ENCODE results near the gene NKPD1. TPM values are rescaled to one million over a fixed set of nuclear protein-coding genes. Genes with fewer than 3 reads are reported as not detected.
A peak's percentile ranks its signal among the peaks of the same experiment; 100 is the strongest.
"Not testable (repeated sequence)": the region's sequence is repeated elsewhere in the genome, so short reads cannot be mapped to it uniquely, and the experiment has no call there.

The NKPD1 gene
- total and polyA plus RNA-seq, 4 donors, result 0.44 to 1.4 (median 1.0) TPM

GRCh38 chr19:45124021-45124420, 36.8 kb downstream of the NKPD1 start:
- H3K27me3 ChIP-seq (ENCODE audit: control insufficient read depth, insufficient read depth, low read length), result no peaks in the 10 kb centered on the region
- peaks cover 20% of the 10 kb centered on the region for H3K36me3 ChIP-seq (ENCODE audit: control insufficient read depth, insufficient read depth, low read length)
- H3K9me3 ChIP-seq (ENCODE audit: control insufficient read depth, insufficient read depth, low read length), result no peaks in the 10 kb centered on the region
- no peak for DNase-seq (ENCODE audit: low read depth in 4 of 6, low spot score in 6 of 6)
- 86% methylated on average over 3 of the region's 6 CpGs for WGBS (ENCODE audit: insufficient coverage)
- H3K27ac ChIP-seq (ENCODE audit: low read depth, low read length), result no peak overlapping the region
- no peak overlapping the region for H3K4me3 ChIP-seq (ENCODE audit: low read depth, low read length)
- peaks cover 22% of the 10 kb centered on the region for H3K4me1 ChIP-seq (ENCODE audit: control insufficient read depth, insufficient read depth, low read length)

GRCh38 chr19:45123440-45123850, 37.3 kb downstream of the NKPD1 start:
- Histone ChIP-seq H3K9me3 (ENCODE audit: control insufficient read depth, insufficient read depth, low read length) (no peaks in the 10 kb centered on the region), H3K4me3 (ENCODE audit: low read depth, low read length) (no peak overlapping the region), H3K36me3 (ENCODE audit: control insufficient read depth, insufficient read depth, low read length) (peaks cover 19% of the 10 kb centered on the region), H3K27ac (ENCODE audit: low read depth, low read length) (no peak overlapping the region), H3K27me3 (ENCODE audit: control insufficient read depth, insufficient read depth, low read length) (no peaks in the 10 kb centered on the region), H3K4me1 (ENCODE audit: control insufficient read depth, insufficient read depth, low read length) (peaks cover 27% of the 10 kb centered on the region)
- WGBS (ENCODE audit: insufficient coverage), result 66% methylated on average over 9 of the region's 9 CpGs
- peak in 3 of 6 donors; percentile 15 to 86 (median 59) for DNase-seq (ENCODE audit: low read depth in 4 of 6, low spot score in 6 of 6)

GRCh38 chr19:45122832-45123231, 38.0 kb downstream of the NKPD1 start:
- DNase-seq (ENCODE audit: low read depth in 4 of 6, low spot score in 6 of 6), result no peak
- peaks cover 33% of the 10 kb centered on the region for H3K4me1 ChIP-seq (ENCODE audit: control insufficient read depth, insufficient read depth, low read length)
- 44% methylated on average over 5 of the region's 6 CpGs for WGBS (ENCODE audit: insufficient coverage)

GRCh38 chr19:45121827-45122345, 38.9 kb downstream of the NKPD1 start:
- Histone ChIP-seq H3K4me3 (ENCODE audit: low read depth, low read length) (no peak overlapping the region), H3K36me3 (ENCODE audit: control insufficient read depth, insufficient read depth, low read length) (peaks cover 19% of the 10 kb centered on the region), H3K27ac (ENCODE audit: low read depth, low read length) (no peak overlapping the region), H3K27me3 (ENCODE audit: control insufficient read depth, insufficient read depth, low read length) (no peaks in the 10 kb centered on the region), H3K4me1 (ENCODE audit: control insufficient read depth, insufficient read depth, low read length) (peaks cover 42% of the 10 kb centered on the region), H3K9me3 (ENCODE audit: control insufficient read depth, insufficient read depth, low read length) (no peaks in the 10 kb centered on the region)
- 89% methylated on average over 9 of the region's 11 CpGs for WGBS (ENCODE audit: insufficient coverage)
- DNase-seq (ENCODE audit: low read depth in 4 of 6, low spot score in 6 of 6), result no peak

More at GRCh38 chr19:45122832-45123231, 38.0 kb downstream of the NKPD1 start:
- Histone ChIP-seq H3K27me3 (ENCODE audit: control insufficient read depth, insufficient read depth, low read length) (no peaks in the 10 kb centered on the region), H3K4me3 (ENCODE audit: low read depth, low read length) (no peak overlapping the region), H3K9me3 (ENCODE audit: control insufficient read depth, insufficient read depth, low read length) (no peaks in the 10 kb centered on the region), H3K27ac (ENCODE audit: low read depth, low read length) (no peak overlapping the region), H3K36me3 (ENCODE audit: control insufficient read depth, insufficient read depth, low read length) (peaks cover 19% of the 10 kb centered on the region)

- Histone ChIP-seq H3K4me1 (ENCODE audit: control insufficient read depth, insufficient read depth, low read length) (peaks cover 40% of the 10 kb centered on the region), H3K4me3 (ENCODE audit: low read depth, low read length) (no peak overlapping the region), H3K27me3 (ENCODE audit: control insufficient read depth, insufficient read depth, low read length) (no peaks in the 10 kb centered on the region), H3K27ac (ENCODE audit: low read depth, low read length) (no peak overlapping the region), H3K9me3 (ENCODE audit: control insufficient read depth, insufficient read depth, low read length) (no peaks in the 10 kb centered on the region), H3K36me3 (ENCODE audit: control insufficient read depth, insufficient read depth, low read length) (peaks cover 19% of the 10 kb centered on the region)
- no CpG with 5 or more reads among the region's 6 CpGs for WGBS (ENCODE audit: insufficient coverage)
- no peak for DNase-seq (ENCODE audit: low read depth in 4 of 6, low spot score in 6 of 6)
These were observed 41.2 kb downstream of the NKPD1 start for GRCh38 chr19:45119582-45119981.

GRCh38 chr19:45118591-45119355, 42.0 kb downstream of the NKPD1 start:
- peaks cover 25% of the 10 kb centered on the region for H3K36me3 ChIP-seq (ENCODE audit: control insufficient read depth, insufficient read depth, low read length)
- WGBS (ENCODE audit: insufficient coverage), result 57% methylated on average over 11 of the region's 18 CpGs
- not testable (repeated sequence) for H3K4me3 ChIP-seq (ENCODE audit: low read depth, low read length); H3K27ac ChIP-seq (ENCODE audit: low read depth, low read length); DNase-seq (ENCODE audit: low read depth in 4 of 6, low spot score in 6 of 6); H3K27me3 ChIP-seq (ENCODE audit: control insufficient read depth, insufficient read depth, low read length); H3K9me3 ChIP-seq (ENCODE audit: control insufficient read depth, insufficient read depth, low read length)
- peaks cover 36% of the 10 kb centered on the region for H3K4me1 ChIP-seq (ENCODE audit: control insufficient read depth, insufficient read depth, low read length)

- Histone ChIP-seq H3K4me3 (ENCODE audit: low read depth, low read length) (no peak overlapping the region), H3K36me3 (ENCODE audit: control insufficient read depth, insufficient read depth, low read length) (peaks cover 23% of the 10 kb centered on the region), H3K27me3 (ENCODE audit: control insufficient read depth, insufficient read depth, low read length) (no peaks in the 10 kb centered on the region), H3K27ac (ENCODE audit: low read depth, low read length) (no peak overlapping the region), H3K4me1 (ENCODE audit: control insufficient read depth, insufficient read depth, low read length) (peaks cover 36% of the 10 kb centered on the region), H3K9me3 (ENCODE audit: control insufficient read depth, insufficient read depth, low read length) (no peaks in the 10 kb centered on the region)
- no peak for DNase-seq (ENCODE audit: low read depth in 4 of 6, low spot score in 6 of 6)
- WGBS (ENCODE audit: insufficient coverage), result 75% methylated on average over 5 of the region's 5 CpGs
These were observed 42.7 kb downstream of the NKPD1 start for GRCh38 chr19:45118106-45118505.

- DNase-seq (ENCODE audit: low read depth in 4 of 6, low spot score in 6 of 6), result no peak
- no peaks in the 10 kb centered on the region for H3K27me3 ChIP-seq (ENCODE audit: control insufficient read depth, insufficient read depth, low read length)
- H3K36me3 ChIP-seq (ENCODE audit: control insufficient read depth, insufficient read depth, low read length), result peaks cover 20% of the 10 kb centered on the region
- H3K9me3 ChIP-seq (ENCODE audit: control insufficient read depth, insufficient read depth, low read length), result no peaks in the 10 kb centered on the region
- H3K4me3 ChIP-seq (ENCODE audit: low read depth, low read length), result no peak overlapping the region
- H3K27ac ChIP-seq (ENCODE audit: low read depth, low read length), result no peak overlapping the region
- peaks cover 34% of the 10 kb centered on the region for H3K4me1 ChIP-seq (ENCODE audit: control insufficient read depth, insufficient read depth, low read length)
- WGBS (ENCODE audit: insufficient coverage), result 76% methylated on average over 7 of the region's 12 CpGs
These were observed 43.1 kb downstream of the NKPD1 start for GRCh38 chr19:45117671-45118070.

GRCh38 chr19:45117167-45117594, 43.6 kb downstream of the NKPD1 start:
- H3K4me3 ChIP-seq (ENCODE audit: low read depth, low read length), result no peak overlapping the region
- H3K27me3 ChIP-seq (ENCODE audit: control insufficient read depth, insufficient read depth, low read length), result no peaks in the 10 kb centered on the region
- no peak overlapping the region for H3K27ac ChIP-seq (ENCODE audit: low read depth, low read length)
- WGBS (ENCODE audit: insufficient coverage), result 52% methylated on average over 16 of the region's 16 CpGs
- peaks cover 19% of the 10 kb centered on the region for H3K36me3 ChIP-seq (ENCODE audit: control insufficient read depth, insufficient read depth, low read length)
- no peaks in the 10 kb centered on the region for H3K9me3 ChIP-seq (ENCODE audit: control insufficient read depth, insufficient read depth, low read length)
- no peak for DNase-seq (ENCODE audit: low read depth in 4 of 6, low spot score in 6 of 6)
- H3K4me1 ChIP-seq (ENCODE audit: control insufficient read depth, insufficient read depth, low read length), result peaks cover 32% of the 10 kb centered on the region

Data from spinal cord (tissue), 10 donors.